Medulla oblongata (tissue), 1 donor: Measurements from ENCODE around the gene DLK2.

ENCODE experiments used
- DNase-seq: peaks from one replicate; pipeline ENCODE4 v3.0.0-alpha.2; 2015; ENCODE audit errors: extremely low spot score

The DLK2 gene

GRCh38 chr6:43453831-43454230 lies 1.5 kb downstream of the DLK2 start:
- no peak for DNase-seq

- no peak for DNase-seq
Measured at GRCh38 chr6:43452896-43453295, 2.5 kb downstream of the DLK2 start.

- DNase-seq: no peak
Measured at GRCh38 chr6:43451939-43452338, 3.4 kb downstream of the DLK2 start.

GRCh38 chr6:43451348-43451747 lies 4.0 kb downstream of the DLK2 start:
- no peak for DNase-seq

- DNase-seq: no peak
Measured at GRCh38 chr6:43450699-43451131, 4.6 kb downstream of the DLK2 start.

GRCh38 chr6:43448916-43449315 lies 6.4 kb downstream of the DLK2 start:
- no peak for DNase-seq

GRCh38 chr6:43447604-43448003 lies 7.7 kb downstream of the DLK2 start:
- no peak for DNase-seq

GRCh38 chr6:43445576-43445975 lies 9.8 kb downstream of the DLK2 start:
- no peak for DNase-seq

GRCh38 chr6:43444582-43444981 lies 10.8 kb downstream of the DLK2 start:
- no peak for DNase-seq

GRCh38 chr6:43444036-43444435 lies 11.3 kb downstream of the DLK2 start:
- DNase-seq: no peak

GRCh38 chr6:43442935-43443334 lies 12.4 kb downstream of the DLK2 start:
- DNase-seq: no peak

GRCh38 chr6:43437700-43438099 lies 17.6 kb downstream of the DLK2 start:
- no peak for DNase-seq

- DNase-seq: no peak
Measured at GRCh38 chr6:43436577-43437282, 18.6 kb downstream of the DLK2 start.

GRCh38 chr6:43435682-43436437 lies 19.5 kb downstream of the DLK2 start:
- no peak for DNase-seq

GRCh38 chr6:43434943-43435342 lies 20.4 kb downstream of the DLK2 start:
- DNase-seq: no peak

GRCh38 chr6:43434001-43434840 lies 21.1 kb downstream of the DLK2 start:
- no peak for DNase-seq

- DNase-seq: no peak
Measured at GRCh38 chr6:43433148-43433547, 22.2 kb downstream of the DLK2 start.

- DNase-seq: no peak
Measured at GRCh38 chr6:43432009-43432945, 23.1 kb downstream of the DLK2 start.

- DNase-seq: peak; percentile 9
Measured at GRCh38 chr6:43428874-43429273, 26.5 kb downstream of the DLK2 start.

GRCh38 chr6:43428112-43428570 lies 27.2 kb downstream of the DLK2 start:
- peak; percentile 10 for DNase-seq
